Kidney epithelial cell (primary cell): ENCODE data around the gene LPXN. TPM values are rescaled to one million over a fixed set of nuclear protein-coding genes. Genes with fewer than 3 reads are reported as not detected.
A peak's percentile ranks its signal among the peaks of the same experiment; 100 is the strongest.

Source experiments
- DNase-seq: peaks from one replicate; pipeline ENCODE4 v3.0.0-alpha.2; 2010; ENCODE audit warnings: low read depth
- H3K27me3 ChIP-seq: 2 replicates; pipeline ENCODE4 v1.6.0; 2011; ENCODE audit warnings: low read length; ENCODE audit not compliant: control insufficient read depth, insufficient read depth
- H3K36me3 ChIP-seq: 2 replicates; pipeline ENCODE4 v1.5.1; 2011; ENCODE audit warnings: low read length; ENCODE audit not compliant: control insufficient read depth, insufficient read depth
- H3K4me3 ChIP-seq: 2 replicates; pipeline ENCODE4 v1.5.1; 2011; ENCODE audit warnings: low read depth, mild to moderate bottlenecking, control low read depth, low read length
- CTCF ChIP-seq: IDR thresholded peaks from 2 replicates; pipeline ENCODE4 v1.5.1; 2011; ENCODE audit warnings: mild to moderate bottlenecking, moderate library complexity, low read length, control low read depth, inconsistent platforms; ENCODE audit not compliant: insufficient read depth, poor library complexity, severe bottlenecking
- total RNA-seq: library from RNA; depleted of rRNA; stranded (reverse); fragments of >200 nt; gene quantifications from 2 replicates; pipeline ENCODE4 v1.2.3, GENCODE V29; 2015

Gene LPXN
- total RNA-seq, 1 donor from 2014 or later, result 5.9 TPM

GRCh38 chr11:58578635-58579191 lies 3.1 kb upstream of the LPXN start, which contains the start of gene ZFP91:
ZFP91 (plus strand) TSS chr11:58579063; CDS start chr11:58579282, 219 bp downstream.
- no peaks in the 10 kb centered on the region for H3K27me3 ChIP-seq
- no peaks in the 10 kb centered on the region for H3K36me3 ChIP-seq
- H3K4me3 ChIP-seq, result peak within 1 kb of the TSS; percentile 100
- TF ChIP-seq CTCF, result no peak
- peak; percentile 89 for DNase-seq

GRCh38 chr11:58578136-58578634 lies 2.5 kb upstream of the LPXN start:
- peak; percentile 95 for DNase-seq
- Histone ChIP-seq H3K27me3 (no peaks in the 10 kb centered on the region), H3K36me3 (no peaks in the 10 kb centered on the region), H3K4me3 (peak overlapping the region; percentile 100)
- TF ChIP-seq CTCF, result no peak

GRCh38 chr11:58577555-58578135 lies 2.0 kb upstream of the LPXN start:
- Histone ChIP-seq H3K4me3 (peak overlapping the region; percentile 100), H3K27me3 (no peaks in the 10 kb centered on the region), H3K36me3 (no peaks in the 10 kb centered on the region)
- no peak for DNase-seq
- no peak for TF ChIP-seq CTCF

GRCh38 chr11:58576887-58577471 lies 1.3 kb upstream of the LPXN start:
- DNase-seq, result no peak
- no peaks in the 10 kb centered on the region for H3K36me3 ChIP-seq
- peak; percentile 36 for TF ChIP-seq CTCF

GRCh38 chr11:58574881-58575280 lies 775 bp downstream of the LPXN start:
- H3K27me3 ChIP-seq, result no peaks in the 10 kb centered on the region
- H3K4me3 ChIP-seq, result no peak overlapping the region
- DNase-seq, result no peak
- TF ChIP-seq CTCF, result no peak
- H3K36me3 ChIP-seq, result no peaks in the 10 kb centered on the region

More at GRCh38 chr11:58576887-58577471, 1.3 kb upstream of the LPXN start:
- Histone ChIP-seq H3K27me3 (no peaks in the 10 kb centered on the region), H3K4me3 (peak overlapping the region; percentile 100)
